SK-N-SH (cell line): ENCODE results near the gene STT3B.

ENCODE experiments used
- CTCF ChIP-seq: fragments of 200-600 bp; sonication (generic); IDR thresholded peaks from 2 replicates; pipeline ENCODE4 v1.6.1; 2017; ENCODE audit warnings: antibody characterized with exemption, mild to moderate bottlenecking, moderate library complexity
- EP300 ChIP-seq, 2 experiments: IDR thresholded peaks; 2 replicates each; pipeline versions ENCODE4 v1.4.0 to v1.6.1; 2012; ENCODE audit warnings: borderline replicate concordance in 1 of 2, low read depth in 1 of 2, low read length in 1 of 2
- EZH2phosphoT487 ChIP-seq: fragments of 200-600 bp; sonication (generic); IDR thresholded peaks from 2 replicates; pipeline ENCODE4 v1.6.1; 2017; ENCODE audit warnings: low read depth, mixed run types, mild to moderate bottlenecking, antibody characterized with exemption, moderate library complexity, borderline replicate concordance
- JUND ChIP-seq: IDR thresholded peaks from 2 replicates; pipeline ENCODE4 v1.4.0; 2012
- POLR2AphosphoS5 ChIP-seq: IDR thresholded peaks from 2 replicates; pipeline ENCODE4 v1.6.1; 2012; ENCODE audit warnings: low read depth, low read length
- RFX5 ChIP-seq: IDR thresholded peaks from 2 replicates; pipeline ENCODE4 v1.6.1; 2012; ENCODE audit warnings: mild to moderate bottlenecking, improper control_type of control experiment, low read length
- SIN3A ChIP-seq: IDR thresholded peaks from 2 replicates; pipeline ENCODE4 v1.6.1; 2012; ENCODE audit warnings: low read depth, mild to moderate bottlenecking, low read length, moderate library complexity, borderline replicate concordance
- TCF12 ChIP-seq: IDR thresholded peaks from 2 replicates; pipeline ENCODE4 v1.4.0; 2012
- TEAD4 ChIP-seq: IDR thresholded peaks from 2 replicates; pipeline ENCODE4 v1.4.0; 2012; ENCODE audit warnings: mild to moderate bottlenecking, borderline replicate concordance; ENCODE audit not compliant: insufficient read depth
- YY1 ChIP-seq: IDR thresholded peaks from 2 replicates; pipeline ENCODE4 v1.4.0; 2012; ENCODE audit warnings: low read depth, mild to moderate bottlenecking
- TF ChIP-seq, protein P1 (sequence below): IDR thresholded peaks from 2 replicates; pipeline ENCODE4 v1.4.0; 2012; ENCODE audit warnings: low read depth
- TF ChIP-seq, protein P2 (sequence below): fragments of 150-350 bp; IDR thresholded peaks from 2 replicates; pipeline ENCODE4 v1.6.1; 2017; ENCODE audit warnings: antibody characterized with exemption, low read length, low read depth, borderline replicate concordance

GRCh38 chr3:31509147-31509728 is 23.5 kb upstream of the STT3B start:
- TF ChIP-seq, protein P1, sequence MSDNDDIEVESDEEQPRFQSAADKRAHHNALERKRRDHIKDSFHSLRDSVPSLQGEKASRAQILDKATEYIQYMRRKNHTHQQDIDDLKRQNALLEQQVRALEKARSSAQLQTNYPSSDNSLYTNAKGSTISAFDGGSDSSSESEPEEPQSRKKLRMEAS: no peak
- TF ChIP-seq CTCF (no peak), SIN3A (no peak), EP300 (IDR thresholded peaks at IDR 0.05; ENCODE audit: borderline replicate concordance in 1 of 2, low read depth in 1 of 2, low read length in 1 of 2) (no peak), TEAD4 (no peak), YY1 (no peak), JUND (no peak), TCF12 (no peak), POLR2AphosphoS5 (no peak), RFX5 (no peak), EZH2phosphoT487 (no peak)
- TF ChIP-seq, protein P2, sequence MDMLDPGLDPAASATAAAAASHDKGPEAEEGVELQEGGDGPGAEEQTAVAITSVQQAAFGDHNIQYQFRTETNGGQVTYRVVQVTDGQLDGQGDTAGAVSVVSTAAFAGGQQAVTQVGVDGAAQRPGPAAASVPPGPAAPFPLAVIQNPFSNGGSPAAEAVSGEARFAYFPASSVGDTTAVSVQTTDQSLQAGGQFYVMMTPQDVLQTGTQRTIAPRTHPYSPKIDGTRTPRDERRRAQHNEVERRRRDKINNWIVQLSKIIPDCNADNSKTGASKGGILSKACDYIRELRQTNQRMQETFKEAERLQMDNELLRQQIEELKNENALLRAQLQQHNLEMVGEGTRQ: no peak
